Sigmoid colon (tissue), 4 donors: ENCODE results near the gene PTPRH.

ENCODE experiments used
- EP300 ChIP-seq, 4 donors: sonication (generic); formaldehyde crosslinking; IDR thresholded peaks; one replicate each; pipeline ENCODE4 v1.6.1; 2017; ENCODE audit warnings: antibody characterized with exemption in 4 of 4
- POLR2A ChIP-seq, 2 donors: fragments of 450-650 bp; IDR thresholded peaks; one replicate each; pipeline ENCODE4 v1.6.1; 2016; ENCODE audit warnings: antibody characterized with exemption in 2 of 2, mild to moderate bottlenecking in 2 of 2, moderate library complexity in 2 of 2
- TF ChIP-seq, protein P1 (sequence below), 4 experiments: fragments of 450-650 bp in 3 of 4; fragments of 200-600 bp in 1 of 4; IDR thresholded peaks; one replicate each; pipeline ENCODE4 v1.5.1; 2016 to 2019; ENCODE audit warnings: antibody characterized with exemption in 4 of 4, mild to moderate bottlenecking in 3 of 4, moderate library complexity in 2 of 4

DNA sequence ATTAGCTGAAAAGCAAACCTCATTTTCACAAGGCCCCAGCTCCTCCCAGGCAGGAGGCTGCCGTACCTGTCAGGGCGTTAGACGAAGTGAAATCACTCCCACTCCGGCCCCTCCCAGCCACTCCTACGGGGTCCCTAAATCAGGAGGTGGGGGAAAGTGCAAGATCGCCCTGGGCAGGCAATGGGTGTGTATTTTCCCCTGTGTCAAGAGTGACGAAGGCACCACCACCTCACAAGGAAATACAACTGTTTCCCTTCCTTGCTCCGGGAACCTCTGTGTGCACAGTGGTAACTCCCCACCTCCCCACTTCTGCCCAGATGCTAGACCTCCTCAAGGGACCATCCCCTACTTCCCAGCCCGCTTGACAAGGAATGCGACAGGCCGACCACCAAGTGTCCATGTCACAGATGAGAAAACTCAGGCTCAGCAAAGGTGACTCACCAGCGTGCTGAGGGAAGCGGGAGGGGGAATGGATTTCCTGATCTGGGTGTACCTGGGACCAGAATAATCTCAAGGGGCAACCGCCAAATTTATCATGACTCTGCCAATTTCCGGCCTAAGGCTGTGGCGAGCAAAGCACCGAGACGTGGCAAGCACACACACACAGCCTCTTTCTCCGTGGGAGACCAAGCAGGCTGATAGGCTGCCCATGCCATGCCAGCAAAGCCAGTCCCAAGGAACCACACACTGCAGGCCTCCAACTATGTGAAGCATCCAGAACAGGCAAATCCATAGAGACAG, 42.2 kb upstream of the PTPRH start:
- TF ChIP-seq, protein P1, sequence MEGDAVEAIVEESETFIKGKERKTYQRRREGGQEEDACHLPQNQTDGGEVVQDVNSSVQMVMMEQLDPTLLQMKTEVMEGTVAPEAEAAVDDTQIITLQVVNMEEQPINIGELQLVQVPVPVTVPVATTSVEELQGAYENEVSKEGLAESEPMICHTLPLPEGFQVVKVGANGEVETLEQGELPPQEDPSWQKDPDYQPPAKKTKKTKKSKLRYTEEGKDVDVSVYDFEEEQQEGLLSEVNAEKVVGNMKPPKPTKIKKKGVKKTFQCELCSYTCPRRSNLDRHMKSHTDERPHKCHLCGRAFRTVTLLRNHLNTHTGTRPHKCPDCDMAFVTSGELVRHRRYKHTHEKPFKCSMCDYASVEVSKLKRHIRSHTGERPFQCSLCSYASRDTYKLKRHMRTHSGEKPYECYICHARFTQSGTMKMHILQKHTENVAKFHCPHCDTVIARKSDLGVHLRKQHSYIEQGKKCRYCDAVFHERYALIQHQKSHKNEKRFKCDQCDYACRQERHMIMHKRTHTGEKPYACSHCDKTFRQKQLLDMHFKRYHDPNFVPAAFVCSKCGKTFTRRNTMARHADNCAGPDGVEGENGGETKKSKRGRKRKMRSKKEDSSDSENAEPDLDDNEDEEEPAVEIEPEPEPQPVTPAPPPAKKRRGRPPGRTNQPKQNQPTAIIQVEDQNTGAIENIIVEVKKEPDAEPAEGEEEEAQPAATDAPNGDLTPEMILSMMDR (IDR thresholded peaks at IDR 0.05): no peak
- TF ChIP-seq POLR2A (IDR thresholded peaks at IDR 0.05) (no peak), EP300 (IDR thresholded peaks at IDR 0.05) (no peak)
